Measurements from ENCODE around the gene LCE7A. TPM values are rescaled to one million over a fixed set of nuclear protein-coding genes. Genes with fewer than 3 reads are reported as not detected.

The LCE7A gene
- total and polyA plus RNA-seq, 2 donors (not counting 1 experiment from before 2014, with no cell fraction given) = not detected

- Histone ChIP-seq H2AFZ (ENCODE audit: low read length) (no peak within 1 kb of the TSS), H3K79me2 (ENCODE audit: control insufficient read depth, insufficient read depth, low read length) (no peaks in the 10 kb centered on the region), H3K27me3 (ENCODE audit: control insufficient read depth, insufficient read depth, low read length) (peaks cover 2% of the 10 kb centered on the region), H3K4me1 (ENCODE audit: control insufficient read depth, extremely low read depth, insufficient read depth, low read length) (no peaks in the 10 kb centered on the region), H4K20me1 (ENCODE audit: control insufficient read depth, extremely low read depth, insufficient read depth, low read length) (no peaks in the 10 kb centered on the region), H3K9me3 (ENCODE audit: control insufficient read depth, insufficient read depth, low read depth, low read length) (no peaks in the 10 kb centered on the region), H3K4me3 (replicated peaks in 1 of 4; ENCODE audit: control extremely low read depth in 1 of 4, insufficient read depth in 1 of 4, low read depth in 3 of 4, low read length in 4 of 4) (no peak within 1 kb of the TSS), H3K36me3 (ENCODE audit: control insufficient read depth, insufficient read depth, low read length) (no peaks in the 10 kb centered on the region), H3K4me2 (ENCODE audit: extremely low read depth, insufficient read depth, low read length) (no peak within 1 kb of the TSS), H3K9ac (ENCODE audit: insufficient read depth, low read length) (no peak within 1 kb of the TSS), H3K27ac (ENCODE audit: insufficient read depth, low read length) (no peak within 1 kb of the TSS)
- TF ChIP-seq EZH2 (IDR thresholded peaks at IDR 0.05; ENCODE audit: low read length, missing control alignments) = no peak
- TF ChIP-seq, protein P1, sequence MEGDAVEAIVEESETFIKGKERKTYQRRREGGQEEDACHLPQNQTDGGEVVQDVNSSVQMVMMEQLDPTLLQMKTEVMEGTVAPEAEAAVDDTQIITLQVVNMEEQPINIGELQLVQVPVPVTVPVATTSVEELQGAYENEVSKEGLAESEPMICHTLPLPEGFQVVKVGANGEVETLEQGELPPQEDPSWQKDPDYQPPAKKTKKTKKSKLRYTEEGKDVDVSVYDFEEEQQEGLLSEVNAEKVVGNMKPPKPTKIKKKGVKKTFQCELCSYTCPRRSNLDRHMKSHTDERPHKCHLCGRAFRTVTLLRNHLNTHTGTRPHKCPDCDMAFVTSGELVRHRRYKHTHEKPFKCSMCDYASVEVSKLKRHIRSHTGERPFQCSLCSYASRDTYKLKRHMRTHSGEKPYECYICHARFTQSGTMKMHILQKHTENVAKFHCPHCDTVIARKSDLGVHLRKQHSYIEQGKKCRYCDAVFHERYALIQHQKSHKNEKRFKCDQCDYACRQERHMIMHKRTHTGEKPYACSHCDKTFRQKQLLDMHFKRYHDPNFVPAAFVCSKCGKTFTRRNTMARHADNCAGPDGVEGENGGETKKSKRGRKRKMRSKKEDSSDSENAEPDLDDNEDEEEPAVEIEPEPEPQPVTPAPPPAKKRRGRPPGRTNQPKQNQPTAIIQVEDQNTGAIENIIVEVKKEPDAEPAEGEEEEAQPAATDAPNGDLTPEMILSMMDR (conservative IDR thresholded peaks at IDR 0.05 in 1 of 2, IDR thresholded peaks at IDR 0.05 in 1 of 2; ENCODE audit: low read depth in 1 of 2, low read length in 2 of 2) = no peak
- no peak for DNase-seq (ENCODE audit: low read depth in 2 of 2)
Observed at GRCh38 chr1:152827173-152827572, 32.6 kb upstream of the LCE7A start, which contains the start of gene LCE1A. LCE1A (plus strand) TSS chr1:152827473; CDS start chr1:152827473, 0 bp downstream.

DNA sequence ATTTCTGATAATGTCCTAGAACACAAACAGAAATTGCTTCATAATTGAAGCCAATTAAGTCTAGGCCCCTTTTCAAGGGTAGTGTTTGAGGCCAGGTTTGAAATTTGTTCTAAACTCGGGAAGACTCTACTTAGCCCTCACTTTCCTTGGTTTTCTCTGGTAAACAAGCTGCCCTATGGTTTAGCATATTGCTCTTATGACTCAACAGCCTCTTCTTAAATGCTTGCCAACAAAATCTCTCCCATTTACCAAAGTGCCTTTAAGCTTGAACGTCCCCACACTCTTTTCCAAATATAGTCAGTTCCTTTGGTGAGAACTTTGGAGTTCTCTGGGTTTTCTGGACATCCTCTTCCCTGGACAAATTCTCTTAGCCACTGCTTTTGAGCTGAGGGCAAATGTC, 22.9 kb upstream of the LCE7A start:
- H3K4me1 ChIP-seq (ENCODE audit: control insufficient read depth, extremely low read depth, insufficient read depth, low read length) = no peaks in the 10 kb centered on the region

GRCh38 chr1:152842556-152842955, 17.2 kb upstream of the LCE7A start, which contains the start of gene LCE6A:
LCE6A (plus strand) TSS chr1:152842856; CDS start chr1:152843521, 665 bp downstream.
- no peak for DNase-seq (ENCODE audit: low read depth in 2 of 2)
- no peaks in the 10 kb centered on the region for H3K4me1 ChIP-seq (ENCODE audit: control insufficient read depth, extremely low read depth, insufficient read depth, low read length)
- no peaks in the 10 kb centered on the region for H4K20me1 ChIP-seq (ENCODE audit: control insufficient read depth, extremely low read depth, insufficient read depth, low read length)
- H3K9me3 ChIP-seq (ENCODE audit: control insufficient read depth, insufficient read depth, low read depth, low read length) = no peaks in the 10 kb centered on the region
- TF ChIP-seq EZH2 (IDR thresholded peaks at IDR 0.05; ENCODE audit: low read length, missing control alignments) = no peak
- TF ChIP-seq, protein P1 (conservative IDR thresholded peaks at IDR 0.05 in 1 of 2, IDR thresholded peaks at IDR 0.05 in 1 of 2; ENCODE audit: low read depth in 1 of 2, low read length in 2 of 2) = no peak
- no peak within 1 kb of the TSS for H3K27ac ChIP-seq (ENCODE audit: insufficient read depth, low read length)
- no peak within 1 kb of the TSS for H3K4me2 ChIP-seq (ENCODE audit: extremely low read depth, insufficient read depth, low read length)
- no peaks in the 10 kb centered on the region for H3K79me2 ChIP-seq (ENCODE audit: control insufficient read depth, insufficient read depth, low read length)
- no peaks in the 10 kb centered on the region for H3K27me3 ChIP-seq (ENCODE audit: control insufficient read depth, insufficient read depth, low read length)
- H3K4me3 ChIP-seq (replicated peaks in 1 of 4; ENCODE audit: control extremely low read depth in 1 of 4, insufficient read depth in 1 of 4, low read depth in 3 of 4, low read length in 4 of 4) = no peak within 1 kb of the TSS
- H3K9ac ChIP-seq (ENCODE audit: insufficient read depth, low read length) = no peak within 1 kb of the TSS
- H2AFZ ChIP-seq (ENCODE audit: low read length) = no peak within 1 kb of the TSS
- H3K36me3 ChIP-seq (ENCODE audit: control insufficient read depth, insufficient read depth, low read length) = no peaks in the 10 kb centered on the region

More for the DNA sequence above, 22.9 kb upstream of the LCE7A start:
- Histone ChIP-seq H3K9ac (ENCODE audit: insufficient read depth, low read length) (no peak overlapping the region), H3K27me3 (ENCODE audit: control insufficient read depth, insufficient read depth, low read length) (no peaks in the 10 kb centered on the region), H3K4me2 (ENCODE audit: extremely low read depth, insufficient read depth, low read length) (no peak overlapping the region), H3K9me3 (ENCODE audit: control insufficient read depth, insufficient read depth, low read depth, low read length) (no peaks in the 10 kb centered on the region), H4K20me1 (ENCODE audit: control insufficient read depth, extremely low read depth, insufficient read depth, low read length) (no peaks in the 10 kb centered on the region), H3K27ac (ENCODE audit: insufficient read depth, low read length) (no peak overlapping the region), H3K79me2 (ENCODE audit: control insufficient read depth, insufficient read depth, low read length) (no peaks in the 10 kb centered on the region), H3K4me3 (replicated peaks in 1 of 4; ENCODE audit: control extremely low read depth in 1 of 4, insufficient read depth in 1 of 4, low read depth in 3 of 4, low read length in 4 of 4) (no peak overlapping the region), H3K36me3 (ENCODE audit: control insufficient read depth, insufficient read depth, low read length) (no peaks in the 10 kb centered on the region), H2AFZ (ENCODE audit: low read length) (no peak overlapping the region)
- TF ChIP-seq EZH2 (IDR thresholded peaks at IDR 0.05; ENCODE audit: low read length, missing control alignments) = no peak
- TF ChIP-seq, protein P1 (conservative IDR thresholded peaks at IDR 0.05 in 1 of 2, IDR thresholded peaks at IDR 0.05 in 1 of 2; ENCODE audit: low read depth in 1 of 2, low read length in 2 of 2) = no peak
- DNase-seq (ENCODE audit: low read depth in 2 of 2) = no peak

All from fibroblast of lung (primary cell).